NCI-H187 treated with DMSO at 0.1 percent for 48 hours (cell line): Measurements from ENCODE around the gene CTAGE6.
"Not testable (repeated sequence)": the region's sequence is repeated elsewhere in the genome, so short reads cannot be mapped to it uniquely, and the experiment has no call there.

Source experiments
- DNase-seq: peaks from one replicate; lab custom pipeline; 2025; lab: John Stamatoyannopoulos, UW

Gene CTAGE6, protein sequence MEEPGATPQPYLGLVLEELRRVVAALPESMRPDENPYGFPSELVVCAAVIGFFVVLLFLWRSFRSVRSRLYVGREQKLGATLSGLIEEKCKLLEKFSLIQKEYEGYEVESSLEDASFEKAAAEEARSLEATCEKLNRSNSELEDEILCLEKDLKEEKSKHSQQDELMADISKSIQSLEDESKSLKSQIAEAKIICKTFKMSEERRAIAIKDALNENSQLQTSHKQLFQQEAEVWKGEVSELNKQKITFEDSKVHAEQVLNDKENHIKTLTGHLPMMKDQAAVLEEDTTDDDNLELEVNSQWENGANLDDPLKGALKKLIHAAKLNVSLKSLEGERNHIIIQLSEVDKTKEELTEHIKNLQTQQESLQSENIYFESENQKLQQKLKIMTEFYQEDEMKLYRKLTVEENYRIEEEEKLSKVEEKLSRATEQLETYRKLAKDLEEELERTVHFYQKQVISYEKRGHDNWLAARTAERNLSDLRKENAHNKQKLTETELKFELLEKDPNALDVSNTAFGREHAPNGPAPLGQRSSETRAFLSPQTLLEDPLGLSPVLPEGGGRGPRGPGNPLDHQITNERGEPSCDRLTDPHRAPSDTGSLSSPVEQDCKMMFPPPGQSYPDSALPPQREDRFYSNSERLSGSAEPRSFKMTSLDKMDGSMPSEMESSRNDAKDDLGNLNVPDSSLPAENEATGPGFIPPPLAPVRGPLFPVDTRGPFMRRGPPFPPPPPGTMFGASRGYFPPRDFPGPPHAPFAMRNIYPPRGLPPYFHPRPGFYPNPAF

GRCh38 chr7:143757596-143757995 lies at the start of gene CTAGE6:
TSS of gene CTAGE6 (minus strand) at chr7:143757696. CDS start at chr7:143757658, 38 bp downstream.
- not testable (repeated sequence) for DNase-seq

DNA sequence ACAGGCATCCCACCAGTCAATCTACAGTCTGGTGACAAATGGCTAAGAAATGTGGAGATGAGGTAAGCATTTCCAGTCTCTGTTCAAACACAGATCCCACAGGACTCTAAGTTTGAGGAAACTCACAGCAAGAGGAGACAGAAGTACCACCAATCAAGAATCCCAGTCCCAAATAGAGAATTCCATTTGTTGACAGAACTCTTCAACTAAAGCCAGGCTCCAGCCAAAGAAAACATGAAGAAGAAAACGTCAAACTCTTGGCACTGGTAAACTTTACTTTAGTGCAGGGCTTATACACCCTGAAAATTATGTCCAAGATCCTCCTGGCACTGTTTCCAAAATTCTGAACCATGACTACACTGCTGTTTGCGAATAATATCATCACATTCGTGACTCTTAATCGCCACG lies 49.2 kb upstream of the CTAGE6 start:
- DNase-seq: not testable (repeated sequence)

- DNase-seq: not testable (repeated sequence)
Measured at GRCh38 chr7:143797896-143798290, 40.4 kb upstream of the CTAGE6 start.

DNA sequence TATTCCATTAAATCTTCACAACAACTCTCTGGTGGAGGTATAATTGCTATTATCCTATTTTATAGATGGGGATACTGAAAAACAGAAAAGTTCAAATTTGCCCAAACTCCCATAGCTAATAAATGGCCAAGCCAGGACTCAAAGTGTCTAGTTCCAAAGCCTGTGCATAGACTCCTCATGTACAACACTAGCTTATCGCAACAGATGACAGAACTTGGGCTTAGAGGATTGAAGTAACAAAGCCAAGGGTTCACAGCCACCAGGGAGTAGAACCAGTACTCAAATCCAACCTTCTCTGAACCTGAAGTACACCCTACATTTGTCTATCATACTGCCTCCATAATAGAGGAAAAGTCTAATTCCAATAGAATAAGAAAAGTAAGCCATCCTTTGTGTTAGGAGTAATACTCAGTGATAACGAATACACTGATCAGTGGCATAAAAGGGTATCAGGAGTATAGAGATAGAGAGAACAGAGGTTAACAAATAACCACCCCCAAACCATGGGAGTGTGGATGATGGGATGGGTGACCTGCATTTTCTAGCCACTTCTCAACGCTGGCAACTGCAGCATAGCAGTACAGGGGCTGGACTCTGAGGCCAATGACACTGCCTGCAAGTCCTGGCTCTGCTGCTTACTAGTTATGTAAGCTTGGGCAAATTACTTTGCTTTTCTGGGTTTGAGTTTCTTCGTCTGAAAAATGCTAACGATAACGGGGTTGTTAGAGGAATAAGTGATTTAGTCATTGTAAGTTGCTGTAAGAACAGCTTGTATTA lies 39.8 kb upstream of the CTAGE6 start:
- not testable (repeated sequence) for DNase-seq

DNA sequence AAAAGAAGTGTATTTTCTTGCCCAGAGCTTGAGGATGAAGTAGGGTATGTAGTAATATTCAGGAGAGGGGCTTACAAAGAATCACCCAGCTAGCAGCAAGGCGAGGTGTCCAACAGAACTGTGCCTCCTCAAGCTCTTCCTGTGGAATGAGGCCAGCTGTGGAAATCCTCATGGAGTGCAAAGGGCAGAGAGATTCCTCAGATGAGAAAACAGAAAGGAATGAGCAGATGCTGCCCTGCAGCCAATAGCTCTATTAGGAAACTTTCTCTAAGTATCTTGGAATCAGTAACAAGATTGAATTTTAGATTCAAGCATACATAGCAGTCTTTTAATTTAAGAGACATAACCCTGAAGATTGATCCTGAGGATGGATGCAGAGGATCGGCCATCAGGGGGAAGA lies 38.2 kb upstream of the CTAGE6 start:
- DNase-seq: not testable (repeated sequence)

GRCh38 chr7:143792633-143793032 lies 35.1 kb upstream of the CTAGE6 start:
- DNase-seq: not testable (repeated sequence)

DNA sequence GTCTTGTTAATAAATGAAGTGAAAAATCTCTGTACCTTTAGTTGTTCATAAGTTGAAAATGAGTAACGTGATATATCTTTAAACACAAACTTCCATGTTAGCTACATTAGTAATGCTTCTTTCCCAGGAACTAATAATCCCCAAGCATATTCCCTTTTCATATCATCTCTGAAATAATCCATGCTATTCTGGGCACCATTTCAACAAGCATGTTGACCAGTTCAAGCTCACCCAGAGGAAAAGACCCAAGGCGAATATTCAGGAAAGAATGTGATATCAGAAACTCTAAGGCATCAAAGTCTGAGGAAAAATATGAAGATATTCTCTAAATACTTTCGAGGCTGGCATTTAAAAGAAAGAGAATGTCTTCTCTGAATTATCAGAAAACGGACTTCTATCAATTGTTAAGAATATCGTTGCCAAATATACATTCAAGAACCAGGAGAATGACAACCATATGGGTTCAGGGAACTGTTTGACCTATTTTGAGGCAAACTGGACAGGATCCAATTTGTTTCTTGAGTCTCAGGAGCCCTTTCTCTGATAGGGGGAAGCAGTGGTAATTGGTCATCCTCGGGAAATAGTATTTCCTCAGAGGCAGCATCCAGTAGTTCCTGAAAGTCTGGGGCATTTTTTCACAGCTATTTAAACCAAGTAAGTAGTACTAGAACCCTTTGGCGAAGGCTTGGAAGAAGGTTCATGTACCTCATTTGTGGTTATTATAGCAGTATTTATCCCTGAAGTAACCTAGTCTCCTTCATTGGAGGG lies 28.1 kb upstream of the CTAGE6 start:
- not testable (repeated sequence) for DNase-seq

GRCh38 chr7:143779591-143779990 lies 22.1 kb upstream of the CTAGE6 start:
- DNase-seq: not testable (repeated sequence)

GRCh38 chr7:143772738-143773468 lies 15.4 kb upstream of the CTAGE6 start:
- DNase-seq: not testable (repeated sequence)

- not testable (repeated sequence) for DNase-seq
Measured at GRCh38 chr7:143767531-143767930, 10.0 kb upstream of the CTAGE6 start.

DNA sequence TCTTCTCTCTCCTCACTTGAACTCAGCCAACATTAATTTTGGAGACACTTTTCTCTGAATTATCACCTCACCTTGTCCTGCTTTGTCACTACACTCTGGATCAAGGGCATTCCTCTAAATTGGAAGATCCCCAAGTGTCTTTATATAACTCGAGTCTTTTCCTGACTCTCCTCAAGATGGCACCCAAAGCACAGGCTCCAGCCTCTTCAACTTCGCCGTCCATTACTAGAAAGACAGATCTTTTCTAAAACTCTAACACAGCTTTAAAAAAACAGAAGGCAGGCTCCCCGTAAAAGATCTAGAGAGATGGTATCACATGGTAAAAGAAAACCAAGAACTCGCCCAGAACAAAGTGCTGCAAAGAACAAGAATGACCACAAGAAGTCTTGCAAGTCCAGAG lies 8.2 kb upstream of the CTAGE6 start:
- not testable (repeated sequence) for DNase-seq

GRCh38 chr7:143763065-143763464 lies 5.6 kb upstream of the CTAGE6 start:
- DNase-seq: not testable (repeated sequence)

- not testable (repeated sequence) for DNase-seq
Measured at GRCh38 chr7:143745340-143745739, 12.2 kb downstream of the CTAGE6 start.

- DNase-seq: not testable (repeated sequence)
Measured at GRCh38 chr7:143737037-143737819, 20.3 kb downstream of the CTAGE6 start.

DNA sequence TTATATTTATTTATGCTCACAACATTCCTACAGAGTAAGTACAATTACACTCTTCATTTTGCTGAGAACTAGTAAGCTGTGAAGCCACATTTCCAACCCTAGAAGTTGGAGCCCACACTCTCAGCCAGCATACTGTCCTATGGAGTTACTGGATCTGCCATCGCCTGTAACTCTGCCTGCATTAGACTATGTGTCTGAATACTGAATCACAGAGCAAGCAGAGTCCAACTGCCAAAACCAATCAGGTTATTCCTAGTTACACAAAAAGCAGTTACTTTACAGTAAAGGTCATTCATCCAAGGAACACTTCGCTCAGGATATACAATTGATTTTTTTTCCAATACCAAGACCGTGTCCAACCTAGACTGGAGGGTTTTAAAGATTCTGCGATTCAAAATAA lies 21.5 kb downstream of the CTAGE6 start:
- no peak for DNase-seq

DNA sequence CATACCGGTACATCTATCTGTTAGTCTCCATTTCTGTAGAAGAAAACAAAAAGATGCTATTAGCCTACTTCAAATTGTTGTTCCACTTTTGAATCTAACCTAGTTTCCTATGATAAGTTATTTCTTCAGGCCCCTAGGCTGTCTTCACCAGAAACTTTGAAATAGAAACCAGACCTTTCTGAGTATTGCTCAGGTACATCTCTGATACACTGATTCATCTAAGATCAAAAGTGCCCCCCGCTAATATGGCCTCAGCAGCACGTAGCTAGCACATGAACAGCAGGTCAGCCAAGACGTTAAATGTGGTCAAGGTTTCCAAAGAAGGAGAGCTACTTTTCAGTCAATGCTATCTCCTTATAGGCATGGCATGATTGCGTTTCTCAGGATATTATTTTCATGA lies 23.6 kb downstream of the CTAGE6 start:
- DNase-seq: no peak

- no peak for DNase-seq
Measured at GRCh38 chr7:143728333-143728862, 29.1 kb downstream of the CTAGE6 start.

- not testable (repeated sequence) for DNase-seq
Measured at GRCh38 chr7:143727561-143727960, 29.9 kb downstream of the CTAGE6 start.

DNA sequence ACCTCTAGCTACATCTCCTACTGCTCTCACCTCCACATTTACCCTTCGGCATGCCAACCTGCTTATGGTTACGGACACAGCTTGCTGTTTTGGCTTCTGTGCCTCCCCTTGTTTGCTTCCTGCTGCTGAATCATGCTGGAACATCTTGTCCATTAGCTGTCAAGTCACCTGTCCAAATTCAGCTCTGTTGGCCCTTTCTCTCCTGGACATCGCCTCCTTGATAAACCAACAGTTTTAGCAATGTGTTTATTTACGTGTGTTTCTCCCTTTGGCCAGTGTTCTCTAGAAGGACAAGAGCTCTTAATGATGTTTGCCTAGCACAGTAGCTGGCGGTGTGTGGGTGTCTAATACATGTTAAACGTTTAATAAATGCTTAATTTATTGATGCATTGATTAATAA lies 31.4 kb downstream of the CTAGE6 start:
- DNase-seq: not testable (repeated sequence)

GRCh38 chr7:143720335-143720734 lies 37.2 kb downstream of the CTAGE6 start:
- DNase-seq: not testable (repeated sequence)
